HCT116 (cell line): ENCODE measurements around the gene TXNDC16. TPM values are rescaled to one million over a fixed set of nuclear protein-coding genes. Genes with fewer than 3 reads are reported as not detected.

ENCODE experiments used
- ATAC-seq: fragments of 200-7000 bp; cut with Tn5 transposase; 2 replicates; pipeline ENCODE4 v1.9.1; 2020; ENCODE audit warnings: mild to moderate bottlenecking, moderate library complexity
- BruUV-seq: library from RNA; stranded (reverse); fragments of 400-500 nt; replicated peaks from 2 replicates; lab custom pipeline; 2021; lab: Mats Ljungman, UMichigan
- CTCF ChIA-PET: fragments of 300-600 bp; sonication (Branson Sonifier 250); formaldehyde crosslinking; loops from one replicate; lab custom pipeline; 2021; ENCODE audit warnings: antibody characterized with exemption; lab: Charles Lee
- POLR2A ChIA-PET: fragments of 300-600, 350-600 bp; sonication (Branson Sonifier 250); formaldehyde crosslinking; loops from one replicate; lab custom pipeline; 2021; ENCODE audit warnings: antibody characterized with exemption; lab: Charles Lee
- RAD21 ChIA-PET, 2 experiments: fragments of 300-600 bp; sonication (Branson Sonifier 250); formaldehyde crosslinking; loops; one replicate each; lab custom pipeline; 2023; ENCODE audit warnings: low total read pairs in 2 of 2; ENCODE audit not compliant: uncharacterized antibody in 2 of 2, unreplicated experiment in 2 of 2, low non-redundant PET in 1 of 2; lab: Charles Lee
- DNase-seq: peaks from one replicate; pipeline ENCODE4 v3.0.0-alpha.2; 2010; ENCODE audit warnings: low read depth, low spot score
- H2AFZ ChIP-seq: fragments of 200-600 bp; shearing (Covaris generic), sonication (generic); 2 replicates; pipeline ENCODE4 v1.6.1; 2017; ENCODE audit warnings: low read depth, mixed run types, mixed read lengths, antibody characterized with exemption, low read length; ENCODE audit not compliant: poor library complexity, severe bottlenecking
- H3K27ac ChIP-seq: 2 replicates; pipeline ENCODE4 v1.5.1; 2012; ENCODE audit warnings: low read depth, low read length
- H3K27me3 ChIP-seq: fragments of 200-600 bp; sonication (generic); 2 replicates; pipeline ENCODE4 v1.6.1; 2016; ENCODE audit warnings: mixed run types, low read length, mixed read lengths; ENCODE audit not compliant: insufficient read depth
- H3K36me3 ChIP-seq, 2 experiments: fragments of 200-500 bp in 1 of 2; fragments of 200-600 bp in 1 of 2; sonication (Bioruptor generic) in 1 of 2; sonication (generic) in 1 of 2; 2 replicates each; pipeline versions ENCODE4 v1.5.1 to v1.6.1; 2014 to 2016; ENCODE audit warnings: low read length in 2 of 2, inconsistent platforms in 1 of 2, mixed read lengths in 1 of 2, mixed run types in 1 of 2; ENCODE audit not compliant: insufficient read depth in 2 of 2, control insufficient read depth in 1 of 2
- H3K4me1 ChIP-seq, 2 experiments: fragments of 200-600 bp in 1 of 2; sonication (generic) in 1 of 2; 2 replicates each; pipeline versions ENCODE4 v1.5.1 to v1.6.1; 2012 to 2017; ENCODE audit warnings: low read length in 2 of 2, inconsistent platforms in 1 of 2, mild to moderate bottlenecking in 1 of 2, mixed read lengths in 1 of 2, mixed run types in 1 of 2, moderate library complexity in 1 of 2; ENCODE audit not compliant: insufficient read depth in 2 of 2, control insufficient read depth in 1 of 2
- H3K4me2 ChIP-seq: fragments of 200-600 bp; sonication (generic); 2 replicates; pipeline ENCODE4 v1.6.1; 2017; ENCODE audit warnings: mixed run types, low read length, mixed read lengths
- H3K4me3 ChIP-seq, 2 experiments: fragments of 200-600 bp in 1 of 2; sonication (generic) in 1 of 2; replicated peaks in 1 of 2; 2 replicates each; pipeline ENCODE4 v1.5.1; 2011 to 2016; ENCODE audit warnings: low read length in 2 of 2, control low read depth in 1 of 2, low read depth in 1 of 2, mild to moderate bottlenecking in 1 of 2, mixed read lengths in 1 of 2, mixed run types in 1 of 2
- H3K79me2 ChIP-seq: fragments of 200-600 bp; sonication (generic); 2 replicates; pipeline ENCODE4 v1.6.1; 2017; ENCODE audit warnings: mild to moderate bottlenecking, mixed run types, low read length, moderate library complexity, mixed read lengths; ENCODE audit not compliant: insufficient read depth
- H3K9ac ChIP-seq: fragments of 200-600 bp; sonication (generic); 2 replicates; pipeline ENCODE4 v1.6.1; 2016; ENCODE audit warnings: low read length, mixed read lengths
- H3K9me2 ChIP-seq: fragments of 200-600 bp; sonication (generic), shearing (Covaris generic); 2 replicates; pipeline ENCODE4 v1.6.1; 2017; ENCODE audit warnings: mixed run types, mild to moderate bottlenecking, moderate library complexity; ENCODE audit not compliant: insufficient read depth
- H3K9me3 ChIP-seq, 2 experiments: fragments of 200-500 bp in 1 of 2; fragments of 200-600 bp in 1 of 2; sonication (Bioruptor generic) in 1 of 2; sonication (generic) in 1 of 2; 2 replicates each; pipeline ENCODE4 v1.6.1; 2014 to 2017; ENCODE audit warnings: low read length in 2 of 2, mixed read lengths in 2 of 2, inconsistent platforms in 1 of 2, low read depth in 1 of 2, mild to moderate bottlenecking in 1 of 2, mixed run types in 1 of 2, moderate library complexity in 1 of 2; ENCODE audit not compliant: control insufficient read depth in 1 of 2, insufficient read depth in 1 of 2
- H4K20me1 ChIP-seq: fragments of 200-600 bp; sonication (generic), shearing (Covaris generic); 2 replicates; pipeline ENCODE4 v1.6.1; 2017; ENCODE audit warnings: mixed run types, mild to moderate bottlenecking, moderate library complexity; ENCODE audit not compliant: insufficient read depth
- ELF1 ChIP-seq: IDR thresholded peaks from 2 replicates; pipeline ENCODE4 v1.6.1; 2012; ENCODE audit warnings: low read depth, borderline replicate concordance
- JUND ChIP-seq: IDR thresholded peaks from 2 replicates; pipeline ENCODE4 v1.6.1; 2012
- POLR2A ChIP-seq: IDR thresholded peaks from 2 replicates; pipeline ENCODE4 v1.7.0; 2011; ENCODE audit warnings: borderline replicate concordance; ENCODE audit not compliant: insufficient read depth, insufficient read length; ENCODE audit errors: extremely low read depth
- intact Hi-C: fragments of 100-400 bp; cut with micrococcal nuclease; formaldehyde crosslinking; loops from 2 replicates; pipeline ENCODE4 v1.10.0; 2022
- total RNA-seq: library from RNA; stranded (reverse); gene quantifications from one replicate; pipeline ENCODE4 v1.2.1, GENCODE V29; 2021; ENCODE audit not compliant: unreplicated experiment

The TXNDC16 gene
- total RNA-seq, 1 experiment from 2014 or later, result 2.7 TPM

- ChIA-PET POLR2A (no interaction called here), RAD21 (no interaction called here), CTCF (interaction anchor here (0.7 kb wide), 1 partner anchor 838 kb away, joined by 4 read pairs; no protein-coding TSS in a partner anchor)
- Histone ChIP-seq H2AFZ (no peak overlapping the region), H3K79me2 (no peaks in the 10 kb centered on the region), H3K9me2 (no peaks in the 10 kb centered on the region), H3K4me2 (no peak overlapping the region), H4K20me1 (no peaks in the 10 kb centered on the region), H3K4me1 (no peaks in the 10 kb centered on the region), H3K9ac (no peak overlapping the region), H3K27ac (no peak overlapping the region), H3K27me3 (no peaks in the 10 kb centered on the region), H3K36me3 (no peaks in the 10 kb centered on the region), H3K9me3 (no peaks in the 10 kb centered on the region), H3K4me3 (no peak overlapping the region)
- no peak for DNase-seq
- no peak for ATAC-seq
- intact Hi-C loops, result no loop called here
- no TSS peak for BruUV-seq
- TF ChIP-seq ELF1 (no peak), POLR2A (no peak)
Observed at GRCh38 chr14:52467515-52468266, 84.6 kb downstream of the TXNDC16 start.

GRCh38 chr14:52464175-52464574 lies 88.1 kb downstream of the TXNDC16 start:
- RAD21 ChIA-PET, result no interaction called here
- DNase-seq (no peak), ATAC-seq (no peak)
- H3K79me2 ChIP-seq, result no peaks in the 10 kb centered on the region
- CTCF ChIA-PET, result no interaction called here
- intact Hi-C loops, result no loop called here
- no peaks in the 10 kb centered on the region for H3K9me2 ChIP-seq
- H4K20me1 ChIP-seq, result no peaks in the 10 kb centered on the region
- BruUV-seq, result no TSS peak
- H3K27ac ChIP-seq, result no peak overlapping the region
- H2AFZ ChIP-seq, result no peak overlapping the region
- H3K4me3 ChIP-seq, result no peak overlapping the region
- H3K27me3 ChIP-seq, result no peaks in the 10 kb centered on the region
- H3K36me3 ChIP-seq, result no peaks in the 10 kb centered on the region
- H3K4me1 ChIP-seq, result no peaks in the 10 kb centered on the region
- TF ChIP-seq POLR2A (no peak), JUND (no peak)
- no peak overlapping the region for H3K9ac ChIP-seq
- POLR2A ChIA-PET, result no interaction called here
- H3K9me3 ChIP-seq, result no peaks in the 10 kb centered on the region
- no peak overlapping the region for H3K4me2 ChIP-seq
